Ovary (tissue), 9 donors: ENCODE data around the gene KLF1. TPM values are rescaled to one million over a fixed set of nuclear protein-coding genes. Genes with fewer than 3 reads are reported as not detected.
A peak's percentile ranks its signal among the peaks of the same experiment; 100 is the strongest.

ENCODE experiments used
- DNase-seq, 5 donors: peaks; one replicate each; pipeline ENCODE4 v3.0.0-alpha.2; 2019 to 2020
- H3K27ac ChIP-seq, 2 donors: fragments of 200-600 bp; one replicate each; pipeline versions ENCODE4 v1.5.1 to v1.8.0; 2019 to 2022
- H3K27me3 ChIP-seq: fragments of 200-600 bp; one replicate; pipeline ENCODE4 v1.8.0; 2022
- H3K36me3 ChIP-seq: fragments of 200-600 bp; sonication (generic); one replicate; pipeline ENCODE4 v1.5.1; 2019
- H3K4me1 ChIP-seq: one replicate; pipeline ENCODE4 v1.8.1; 2013; ENCODE audit warnings: mild to moderate bottlenecking, moderate library complexity; ENCODE audit not compliant: insufficient read depth
- H3K4me3 ChIP-seq: fragments of 200-600 bp; sonication (generic); one replicate; pipeline ENCODE4 v1.5.1; 2017
- H3K9me3 ChIP-seq, 2 donors: fragments of 200-600 bp in 1 of 2; sonication (generic) in 1 of 2; one replicate each; pipeline versions ENCODE4 v1.5.1 to v1.8.1; 2013 to 2019; ENCODE audit warnings: mild to moderate bottlenecking in 1 of 2, moderate library complexity in 1 of 2
- CTCF ChIP-seq, 3 donors: fragments of 450-650 bp in 2 of 3; fragments of 200-600 bp in 1 of 3; IDR thresholded peaks; one replicate each; pipeline versions ENCODE4 v1.5.1 to v1.8.0; 2016 to 2022; ENCODE audit warnings: antibody characterized with exemption in 3 of 3, mild to moderate bottlenecking in 1 of 3
- EP300 ChIP-seq: sonication (generic); formaldehyde crosslinking; IDR thresholded peaks from one replicate; pipeline ENCODE4 v1.6.1; 2017; ENCODE audit warnings: antibody characterized with exemption
- POLR2A ChIP-seq: fragments of 450-650 bp; IDR thresholded peaks from one replicate; pipeline ENCODE4 v1.6.1; 2017; ENCODE audit warnings: antibody characterized with exemption, mild to moderate bottlenecking, moderate library complexity
- WGBS, 3 donors: extraction: QIAGEN DNeasy Blood & Tissue Kit in 1 of 3; methylation state at CpG; one replicate each; pipeline versions ENCODE4 v1.1.5 to v1.1.7; 2013 to 2017; 5-methylcytosine and 5-hydroxymethylcytosine counted together
- intact Hi-C, 4 donors: fragments of 100-400 bp; cut with DNase I; formaldehyde crosslinking; loops; one replicate each; pipeline versions ENCODE4 v1.11.0 to v1.15.1; 2022 to 2023
- polyA plus RNA-seq, 2 donors: library from polyadenylated mRNA; stranded (reverse); fragments of 200-250 nt in 1 of 2; fragments of 350-450 nt in 1 of 2; fragmentation: Illumina TruSeq in 1 of 2; extraction: RNeasy Lipid Tissue Mini Kit (QIAGEN cat#74804) in 1 of 2; gene quantifications; one replicate each; pipeline ENCODE4 v1.2.3, GENCODE V29; 2013 to 2014
- total RNA-seq, 7 donors: library from RNA; depleted of rRNA in 2 of 7; stranded (reverse); fragments of >200 nt in 2 of 7; fragmentation: NEBNext Ultra II Directional in 3 of 7; extraction: Animal tissue kit (Norgen Biotek cat#: 25700) in 3 of 7; gene quantifications; one replicate each; pipeline versions ENCODE4 v1.1.0 to v1.2.4, GENCODE V29; 2016 to 2023
- donor health status: DM: no; HTN: no; CAD: no; lungs with moderate emphysema.
- donor health status: DM: no; HTN: no; CAD: no.
- donor health status: Bipolar disorder and iron deficiency.
- donor health status: DM: yes; HTN: yes; CAD: no.
- donor health status: DM: no; HTN: no; CAD: no.
- donor health status: DM: yes; HTN: yes; CAD: no.

The KLF1 gene
- total and polyA plus RNA-seq, 9 donors: 0.13 TPM; not detected in 8

GRCh38 chr19:12872255-12872654, 14.7 kb downstream of the KLF1 start:
- Histone ChIP-seq H3K36me3 (no peaks in the 10 kb centered on the region), H3K27me3 (no peaks in the 10 kb centered on the region), H3K4me3 (no peak overlapping the region), H3K9me3 (no peaks in the 10 kb centered on the region), H3K4me1 (peaks cover 4% of the 10 kb centered on the region), H3K27ac (no peak overlapping the region)
- intact Hi-C loops: no loop called here
- no peak for DNase-seq
- TF ChIP-seq EP300 (no peak), POLR2A (no peak), CTCF (IDR thresholded peaks at IDR 0.05) (no peak)
- 81 to 86% (median 81%) methylated on average over 5 of the region's 5 CpGs for WGBS, 3 donors

GRCh38 chr19:12871681-12872080, 15.3 kb downstream of the KLF1 start:
- DNase-seq: no peak
- H3K27ac ChIP-seq: no peak overlapping the region
- intact Hi-C loops: no loop called here
- H3K9me3 ChIP-seq: no peaks in the 10 kb centered on the region
- H3K36me3 ChIP-seq: no peaks in the 10 kb centered on the region
- WGBS, 3 donors: 61 to 67% (median 64%) methylated on average over 3 of the region's 3 CpGs
- H3K4me3 ChIP-seq: no peak overlapping the region
- peaks cover 4% of the 10 kb centered on the region for H3K4me1 ChIP-seq
- no peak for TF ChIP-seq EP300
- no peaks in the 10 kb centered on the region for H3K27me3 ChIP-seq

GRCh38 chr19:12868540-12869112, 18.4 kb downstream of the KLF1 start:
- H3K27me3 ChIP-seq: no peaks in the 10 kb centered on the region
- intact Hi-C loops: no loop called here
- no peak overlapping the region for H3K4me3 ChIP-seq
- H3K27ac ChIP-seq: no peak overlapping the region
- WGBS, 3 donors: 85 to 94% (median 91%) methylated on average over 10 of the region's 10 CpGs
- no peak for DNase-seq
- no peaks in the 10 kb centered on the region for H3K9me3 ChIP-seq
- H3K4me1 ChIP-seq: peaks cover 3% of the 10 kb centered on the region
- TF ChIP-seq EP300 (no peak), CTCF (IDR thresholded peaks at IDR 0.05) (no peak), POLR2A (no peak)
- H3K36me3 ChIP-seq: no peaks in the 10 kb centered on the region

GRCh38 chr19:12867120-12868099, 19.6 kb downstream of the KLF1 start:
- Histone ChIP-seq H3K27me3 (no peaks in the 10 kb centered on the region), H3K9me3 (no peaks in the 10 kb centered on the region), H3K36me3 (no peaks in the 10 kb centered on the region), H3K27ac (no peak overlapping the region), H3K4me3 (peak overlapping the region; percentile 27), H3K4me1 (no peaks in the 10 kb centered on the region)
- TF ChIP-seq EP300 (no peak), POLR2A (no peak), CTCF (IDR thresholded peaks at IDR 0.05) (no peak)
- 5 to 8% (median 7%) methylated on average over 42 to 51 of the region's 51 CpGs for WGBS, 3 donors
- peak; percentile 69 to 88 (median 81) for DNase-seq
- intact Hi-C loops: no loop called here
